SH-SY5Y (cell line): ENCODE data around the gene CRYBA2.

Experiments
- GATA2 ChIP-seq: IDR thresholded peaks from 2 replicates; pipeline ENCODE4 v1.6.1; 2011; ENCODE audit warnings: mild to moderate bottlenecking, low read depth, low read length
- GATA3 ChIP-seq: IDR thresholded peaks from 2 replicates; pipeline ENCODE4 v1.6.1; 2011; ENCODE audit warnings: low read depth, mild to moderate bottlenecking, low read length, moderate library complexity

DNA sequence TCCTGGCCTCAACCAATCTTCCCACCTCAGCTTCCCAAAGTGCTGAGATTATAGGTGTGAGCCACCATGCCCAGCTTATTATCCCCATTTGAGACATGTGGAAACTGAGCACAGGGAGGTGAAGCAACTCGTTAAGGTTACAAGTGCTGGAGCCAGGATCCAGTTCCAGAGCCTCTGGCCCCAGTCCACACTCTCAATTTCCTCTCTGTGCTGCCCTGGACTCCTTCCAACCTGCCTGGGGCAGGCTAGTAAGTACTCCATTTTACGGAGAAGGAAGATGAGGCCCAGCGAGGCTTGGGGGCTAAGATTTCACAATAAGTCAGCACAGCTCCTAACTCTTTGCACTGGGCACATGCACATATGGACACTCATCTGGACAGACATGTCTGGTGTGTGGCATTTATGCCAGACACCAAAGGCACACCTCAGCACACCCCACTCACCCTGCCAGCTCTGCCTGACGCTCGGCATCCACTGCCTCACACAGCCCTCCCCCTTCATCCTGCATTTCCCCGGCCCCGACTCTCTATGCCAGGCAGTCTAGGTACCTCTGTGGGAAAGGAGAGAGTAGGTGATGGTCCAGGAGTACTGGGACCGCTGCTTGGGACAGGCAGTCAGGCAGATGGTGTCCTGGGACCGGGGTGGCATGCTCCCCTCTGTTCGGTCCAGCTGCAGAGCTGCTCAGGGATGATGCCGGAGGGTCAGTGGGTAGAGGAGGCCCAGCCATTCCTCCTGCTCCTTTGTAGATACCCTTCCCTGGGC lies 27.6 kb upstream of the CRYBA2 start:
- TF ChIP-seq GATA3 (no peak), GATA2 (no peak)
